ENCODE measurements around the gene TACO1.
A peak's percentile ranks its signal among the peaks of the same experiment; 100 is the strongest.

Gene TACO1

GRCh38 chr17:63600569-63601438 is at the start of gene TACO1:
Gene TACO1, plus strand, starts transcription at chr17:63600895. Its CDS starts 189 bp downstream, at chr17:63601084.
- in situ Hi-C loops (cut with HindIII; ENCODE audit: low pct_unique_long_range_greater_than_20kb, low sequenced_read_pairs): no loop called here
- peak; percentile 76 to 93 for DNase-seq (ENCODE audit: low read depth in 1 of 2, low spot score in 1 of 2)
- TF ChIP-seq JUND (IDR thresholded peaks at IDR 0.05; ENCODE audit: low read depth): no peak

- in situ Hi-C loops (cut with HindIII; ENCODE audit: low pct_unique_long_range_greater_than_20kb, low sequenced_read_pairs): no loop called here
- DNase-seq (ENCODE audit: low read depth in 1 of 2, low spot score in 1 of 2): no peak
- no peak for TF ChIP-seq JUND (IDR thresholded peaks at IDR 0.05; ENCODE audit: low read depth)
Observed at GRCh38 chr17:63552211-63552610, 48.5 kb upstream of the TACO1 start.

DNA sequence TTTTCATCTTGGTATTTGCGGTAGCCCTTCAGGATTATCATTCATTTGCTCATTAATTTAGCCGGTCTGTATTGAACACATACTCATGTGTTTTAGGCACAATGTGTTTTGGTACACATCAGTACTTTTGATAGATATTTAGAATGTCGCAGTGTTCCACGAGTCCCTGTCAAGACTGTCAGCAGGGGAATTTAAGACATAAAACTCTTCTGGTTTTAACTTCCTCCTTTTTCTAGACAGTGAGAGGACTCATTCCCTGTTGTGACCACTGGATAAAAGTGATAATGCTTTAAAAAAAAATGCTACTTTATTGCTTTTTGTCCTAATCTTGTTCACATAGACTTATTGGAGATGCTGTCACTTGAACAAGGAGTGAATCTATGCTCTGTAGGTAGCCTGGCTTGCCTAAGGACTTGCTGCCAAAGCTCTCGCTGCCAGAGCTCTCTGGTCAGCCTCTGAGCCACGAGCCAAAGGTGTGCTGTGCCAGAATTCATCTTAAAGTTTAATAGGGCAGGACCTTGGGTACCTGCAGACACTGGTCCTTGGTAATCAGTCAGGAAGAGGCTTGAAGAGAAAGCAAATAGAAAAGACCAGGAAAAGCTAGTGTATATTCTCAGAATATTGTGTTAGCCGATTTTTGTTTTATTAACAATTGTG is 45.1 kb upstream of the TACO1 start:
- in situ Hi-C loops (cut with HindIII; ENCODE audit: low pct_unique_long_range_greater_than_20kb, low sequenced_read_pairs): no loop called here
- DNase-seq (ENCODE audit: low read depth in 1 of 2, low spot score in 1 of 2): no peak
- no peak for TF ChIP-seq JUND (IDR thresholded peaks at IDR 0.05; ENCODE audit: low read depth)

DNA sequence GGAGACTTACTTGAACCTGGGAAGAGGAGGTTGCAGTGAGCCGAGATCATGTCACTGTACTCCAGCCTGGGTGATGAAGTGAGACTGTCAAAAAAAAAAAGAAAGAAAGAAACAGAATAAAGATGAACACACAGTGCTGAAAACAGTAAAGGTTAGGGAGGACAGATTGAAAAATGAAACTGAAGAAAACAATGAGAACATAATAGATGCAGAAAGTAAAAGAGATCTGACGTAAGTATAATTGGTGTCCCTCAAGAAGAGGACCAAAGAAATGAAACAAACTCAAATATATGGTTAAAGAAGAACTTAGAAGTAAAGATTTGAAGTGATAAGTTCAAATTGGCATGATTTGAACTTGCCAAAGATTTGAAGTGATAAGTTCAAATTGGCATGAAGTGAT is 43.3 kb upstream of the TACO1 start:
- no peak for DNase-seq (ENCODE audit: low read depth in 1 of 2, low spot score in 1 of 2)
- in situ Hi-C loops (cut with HindIII; ENCODE audit: low pct_unique_long_range_greater_than_20kb, low sequenced_read_pairs): no loop called here
- TF ChIP-seq JUND (IDR thresholded peaks at IDR 0.05; ENCODE audit: low read depth): no peak

- no peak for TF ChIP-seq JUND (IDR thresholded peaks at IDR 0.05; ENCODE audit: low read depth)
- DNase-seq (ENCODE audit: low read depth in 1 of 2, low spot score in 1 of 2): no peak
- in situ Hi-C loops (cut with HindIII; ENCODE audit: low pct_unique_long_range_greater_than_20kb, low sequenced_read_pairs): no loop called here
Observed at GRCh38 chr17:63558441-63558840, 42.3 kb upstream of the TACO1 start.

- in situ Hi-C loops (cut with HindIII; ENCODE audit: low pct_unique_long_range_greater_than_20kb, low sequenced_read_pairs): no loop called here
- TF ChIP-seq JUND (IDR thresholded peaks at IDR 0.05; ENCODE audit: low read depth): no peak
- no peak for DNase-seq (ENCODE audit: low read depth in 1 of 2, low spot score in 1 of 2)
Observed at GRCh38 chr17:63561819-63562218, 38.9 kb upstream of the TACO1 start.

GRCh38 chr17:63563339-63563738 is 37.4 kb upstream of the TACO1 start:
- in situ Hi-C loops (cut with HindIII; ENCODE audit: low pct_unique_long_range_greater_than_20kb, low sequenced_read_pairs): no loop called here
- DNase-seq (ENCODE audit: low read depth in 1 of 2, low spot score in 1 of 2): no peak
- no peak for TF ChIP-seq JUND (IDR thresholded peaks at IDR 0.05; ENCODE audit: low read depth)

GRCh38 chr17:63564562-63564961 is 36.1 kb upstream of the TACO1 start:
- in situ Hi-C loops (cut with HindIII; ENCODE audit: low pct_unique_long_range_greater_than_20kb, low sequenced_read_pairs): no loop called here
- DNase-seq (ENCODE audit: low read depth in 1 of 2, low spot score in 1 of 2): no peak
- TF ChIP-seq JUND (IDR thresholded peaks at IDR 0.05; ENCODE audit: low read depth): no peak

- no peak for TF ChIP-seq JUND (IDR thresholded peaks at IDR 0.05; ENCODE audit: low read depth)
- in situ Hi-C loops (cut with HindIII; ENCODE audit: low pct_unique_long_range_greater_than_20kb, low sequenced_read_pairs): no loop called here
- DNase-seq (ENCODE audit: low read depth in 1 of 2, low spot score in 1 of 2): no peak
Observed at GRCh38 chr17:63567229-63567628, 33.5 kb upstream of the TACO1 start.

DNA sequence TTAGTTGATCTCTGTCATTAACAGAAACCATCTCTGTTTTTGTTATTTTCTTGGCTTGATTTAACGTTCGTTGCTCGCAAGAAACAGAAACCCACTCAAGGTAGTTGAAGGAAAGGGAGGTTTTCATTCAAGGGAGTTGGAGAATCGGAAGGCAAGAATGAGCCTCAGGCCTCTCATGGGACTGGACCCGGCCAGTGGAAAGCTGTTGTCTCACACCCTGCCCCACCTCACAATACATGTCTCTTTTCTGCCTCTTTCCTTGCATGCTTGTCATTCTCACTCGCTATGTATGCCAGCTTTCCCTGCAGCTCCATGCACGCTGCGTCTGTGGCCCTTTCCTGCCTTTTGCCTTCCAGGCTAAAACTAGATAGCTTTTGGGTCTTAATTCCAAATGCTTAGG is 32.1 kb upstream of the TACO1 start:
- in situ Hi-C loops (cut with HindIII; ENCODE audit: low pct_unique_long_range_greater_than_20kb, low sequenced_read_pairs): no loop called here
- no peak for DNase-seq (ENCODE audit: low read depth in 1 of 2, low spot score in 1 of 2)
- TF ChIP-seq JUND (IDR thresholded peaks at IDR 0.05; ENCODE audit: low read depth): no peak

GRCh38 chr17:63571632-63572310 is 28.9 kb upstream of the TACO1 start:
- peak in 1 of 2 experiments; percentile 43 for DNase-seq (ENCODE audit: low read depth in 1 of 2, low spot score in 1 of 2)
- no peak for TF ChIP-seq JUND (IDR thresholded peaks at IDR 0.05; ENCODE audit: low read depth)
- in situ Hi-C loops (cut with HindIII; ENCODE audit: low pct_unique_long_range_greater_than_20kb, low sequenced_read_pairs): no loop called here

GRCh38 chr17:63573634-63574033 is 27.1 kb upstream of the TACO1 start:
- DNase-seq (ENCODE audit: low read depth in 1 of 2, low spot score in 1 of 2): peak in 1 of 2 experiments; percentile 33
- in situ Hi-C loops (cut with HindIII; ENCODE audit: low pct_unique_long_range_greater_than_20kb, low sequenced_read_pairs): no loop called here
- TF ChIP-seq JUND (IDR thresholded peaks at IDR 0.05; ENCODE audit: low read depth): no peak
